ENCODE measurements around the gene HTRA1.
A peak's percentile ranks its signal among the peaks of the same experiment; 100 is the strongest.

HTRA1 gene

DNA sequence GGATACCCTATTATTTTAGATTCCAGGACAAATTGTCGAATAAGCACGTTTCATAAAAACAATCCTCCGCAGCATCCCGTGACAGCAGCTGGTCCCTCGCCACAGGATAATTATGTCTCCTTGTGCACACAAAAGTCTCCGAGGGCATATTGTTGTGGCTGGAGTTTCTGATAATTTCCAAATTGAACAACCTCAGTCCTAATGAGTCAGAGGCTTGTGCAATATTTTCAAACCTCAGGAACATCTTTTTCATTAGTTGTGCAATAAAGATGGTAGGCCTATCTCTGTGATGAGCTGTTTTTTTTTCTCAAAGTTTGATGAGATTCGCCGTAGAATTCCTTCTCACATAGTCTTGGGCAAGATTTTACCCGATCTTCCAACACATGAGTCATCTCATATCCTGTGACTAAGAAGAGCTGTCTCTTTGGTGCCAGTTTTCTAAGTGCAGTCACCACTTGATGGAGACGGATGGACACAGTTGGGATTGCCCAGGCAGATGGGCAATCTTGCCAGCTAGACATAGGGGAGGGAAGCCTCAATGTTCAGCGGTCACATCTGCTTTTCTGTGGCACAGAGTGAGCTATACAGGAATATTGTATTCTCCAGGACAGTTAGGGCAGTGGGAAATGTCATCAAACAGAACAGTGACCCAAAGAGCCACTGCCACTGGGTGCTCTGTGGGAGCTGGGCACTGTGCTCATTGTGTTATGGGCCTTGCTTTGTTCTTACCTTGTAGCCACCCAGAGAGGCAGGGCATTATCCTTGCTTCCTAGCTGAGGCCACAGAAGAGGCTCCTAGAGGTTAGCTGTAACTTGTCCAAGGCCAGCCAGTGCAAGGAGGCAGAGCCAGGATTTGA is 7.8 kb downstream of the HTRA1 start:
- no peak overlapping the region for H3K4me3 ChIP-seq (ENCODE audit: low read depth, low read length)
- H4K12ac ChIP-seq (ENCODE audit: low read depth, low read length), result no peak overlapping the region
- H4K8ac ChIP-seq (ENCODE audit: low read depth, low read length), result no peak overlapping the region
- H3K36me3 ChIP-seq (ENCODE audit: control insufficient read depth in 1 of 2, insufficient read depth in 2 of 2, low read length in 2 of 2), result peaks cover 0 to 3% of the 10 kb centered on the region in 2 experiments
- no peak overlapping the region for H3K18ac ChIP-seq (ENCODE audit: low read length)
- no peaks in the 10 kb centered on the region for H3K79me2 ChIP-seq (ENCODE audit: control insufficient read depth, insufficient read depth, low read length, poor library complexity)
- no peaks in the 10 kb centered on the region for H3K9me3 ChIP-seq (ENCODE audit: insufficient read depth, low read depth, low read length)
- peaks cover 2% of the 10 kb centered on the region for H3K79me1 ChIP-seq (ENCODE audit: low read length)
- DNase-seq, result peak; percentile 69 to 96
- no peaks in the 10 kb centered on the region for H3K27me3 ChIP-seq (ENCODE audit: insufficient read depth, low read length)
- no peak overlapping the region for H2BK120ac ChIP-seq (ENCODE audit: insufficient read depth, low read length, poor library complexity)
- no peak overlapping the region for H3K27ac ChIP-seq (ENCODE audit: low read depth, low read length)
- no peak overlapping the region for H2AK5ac ChIP-seq (ENCODE audit: low read length)
- no peak overlapping the region for H3K4ac ChIP-seq (ENCODE audit: low read depth, low read length)
- H3K4me2 ChIP-seq (ENCODE audit: low read length), result no peak overlapping the region
- peaks cover 3 to 6% of the 10 kb centered on the region in 2 experiments for H3K4me1 ChIP-seq (ENCODE audit: control insufficient read depth in 1 of 2, insufficient read depth in 2 of 2, low read length in 2 of 2)
- H3K23ac ChIP-seq (ENCODE audit: low read length), result no peak overlapping the region
- WGBS (ENCODE audit: extremely low coverage, insufficient coverage, insufficient read length), result no CpG with 5 or more reads among the region's 11 CpGs
- no peak overlapping the region for H2BK12ac ChIP-seq (ENCODE audit: low read length)
- H2BK5ac ChIP-seq (ENCODE audit: low read depth, low read length, poor library complexity), result no peak overlapping the region
- no peak overlapping the region for H3K14ac ChIP-seq (ENCODE audit: low read length)
- H2AFZ ChIP-seq (ENCODE audit: insufficient read depth, low read length, poor library complexity), result no peak overlapping the region
- no peak overlapping the region for H3K9ac ChIP-seq (ENCODE audit: low read length)
- H4K91ac ChIP-seq (ENCODE audit: low read depth, low read length), result no peak overlapping the region

- H3K23ac ChIP-seq (ENCODE audit: low read length), result no peak overlapping the region
- H4K8ac ChIP-seq (ENCODE audit: low read depth, low read length), result no peak overlapping the region
- H3K36me3 ChIP-seq (ENCODE audit: control insufficient read depth in 1 of 2, insufficient read depth in 2 of 2, low read length in 2 of 2), result peaks cover 0 to 3% of the 10 kb centered on the region in 2 experiments
- H3K4ac ChIP-seq (ENCODE audit: low read depth, low read length), result no peak overlapping the region
- H3K18ac ChIP-seq (ENCODE audit: low read length), result no peak overlapping the region
- no peak overlapping the region for H2BK5ac ChIP-seq (ENCODE audit: low read depth, low read length, poor library complexity)
- no peaks in the 10 kb centered on the region for H3K79me2 ChIP-seq (ENCODE audit: control insufficient read depth, insufficient read depth, low read length, poor library complexity)
- H3K14ac ChIP-seq (ENCODE audit: low read length), result no peak overlapping the region
- H4K12ac ChIP-seq (ENCODE audit: low read depth, low read length), result no peak overlapping the region
- peaks cover 5% of the 10 kb centered on the region for H3K79me1 ChIP-seq (ENCODE audit: low read length)
- no peak overlapping the region for H2AK5ac ChIP-seq (ENCODE audit: low read length)
- no peak overlapping the region for H2BK12ac ChIP-seq (ENCODE audit: low read length)
- H2AFZ ChIP-seq (ENCODE audit: insufficient read depth, low read length, poor library complexity), result no peak overlapping the region
- WGBS (ENCODE audit: extremely low coverage, insufficient coverage, insufficient read length), result no CpG with 5 or more reads among the region's 4 CpGs
- H3K4me2 ChIP-seq (ENCODE audit: low read length), result no peak overlapping the region
- no peak for DNase-seq
- no peaks in the 10 kb centered on the region for H3K9me3 ChIP-seq (ENCODE audit: insufficient read depth, low read depth, low read length)
- no peak overlapping the region for H2BK120ac ChIP-seq (ENCODE audit: insufficient read depth, low read length, poor library complexity)
- no peak overlapping the region for H3K4me3 ChIP-seq (ENCODE audit: low read depth, low read length)
- H3K4me1 ChIP-seq (ENCODE audit: control insufficient read depth in 1 of 2, insufficient read depth in 2 of 2, low read length in 2 of 2), result peaks cover 6 to 8% of the 10 kb centered on the region in 2 experiments
- H3K27me3 ChIP-seq (ENCODE audit: insufficient read depth, low read length), result no peaks in the 10 kb centered on the region
- no peak overlapping the region for H4K91ac ChIP-seq (ENCODE audit: low read depth, low read length)
- H3K9ac ChIP-seq (ENCODE audit: low read length), result no peak overlapping the region
- no peak overlapping the region for H3K27ac ChIP-seq (ENCODE audit: low read depth, low read length)
Measured at GRCh38 chr10:122469848-122470247, 8.5 kb downstream of the HTRA1 start.

GRCh38 chr10:122471531-122472177 is 10.3 kb downstream of the HTRA1 start:
- H2BK120ac ChIP-seq (ENCODE audit: insufficient read depth, low read length, poor library complexity), result no peak overlapping the region
- no peak overlapping the region for H3K23ac ChIP-seq (ENCODE audit: low read length)
- H3K36me3 ChIP-seq (ENCODE audit: control insufficient read depth in 1 of 2, insufficient read depth in 2 of 2, low read length in 2 of 2), result no peaks in the 10 kb centered on the region
- no peak overlapping the region for H4K91ac ChIP-seq (ENCODE audit: low read depth, low read length)
- H3K14ac ChIP-seq (ENCODE audit: low read length), result no peak overlapping the region
- no peak overlapping the region for H3K27ac ChIP-seq (ENCODE audit: low read depth, low read length)
- H3K27me3 ChIP-seq (ENCODE audit: insufficient read depth, low read length), result no peaks in the 10 kb centered on the region
- H2BK12ac ChIP-seq (ENCODE audit: low read length), result no peak overlapping the region
- H2BK5ac ChIP-seq (ENCODE audit: low read depth, low read length, poor library complexity), result peak overlapping the region; percentile 31
- H4K12ac ChIP-seq (ENCODE audit: low read depth, low read length), result no peak overlapping the region
- no peak overlapping the region for H2AFZ ChIP-seq (ENCODE audit: insufficient read depth, low read length, poor library complexity)
- H3K4me3 ChIP-seq (ENCODE audit: low read depth, low read length), result no peak overlapping the region
- no peak overlapping the region for H3K4me2 ChIP-seq (ENCODE audit: low read length)
- no peak for DNase-seq
- H3K4ac ChIP-seq (ENCODE audit: low read depth, low read length), result no peak overlapping the region
- H3K4me1 ChIP-seq (ENCODE audit: control insufficient read depth in 1 of 2, insufficient read depth in 2 of 2, low read length in 2 of 2), result peaks cover 18 to 20% of the 10 kb centered on the region in 2 experiments
- no peak overlapping the region for H3K9ac ChIP-seq (ENCODE audit: low read length)
- H4K8ac ChIP-seq (ENCODE audit: low read depth, low read length), result no peak overlapping the region
- H3K18ac ChIP-seq (ENCODE audit: low read length), result peak overlapping the region; percentile 54
- peaks cover 17% of the 10 kb centered on the region for H3K79me1 ChIP-seq (ENCODE audit: low read length)
- H2AK5ac ChIP-seq (ENCODE audit: low read length), result no peak overlapping the region
- H3K79me2 ChIP-seq (ENCODE audit: control insufficient read depth, insufficient read depth, low read length, poor library complexity), result no peaks in the 10 kb centered on the region
- WGBS (ENCODE audit: extremely low coverage, insufficient coverage, insufficient read length), result no CpG with 5 or more reads among the region's 4 CpGs
- no peaks in the 10 kb centered on the region for H3K9me3 ChIP-seq (ENCODE audit: insufficient read depth, low read depth, low read length)

- no peak overlapping the region for H2BK5ac ChIP-seq (ENCODE audit: low read depth, low read length, poor library complexity)
- H3K79me2 ChIP-seq (ENCODE audit: control insufficient read depth, insufficient read depth, low read length, poor library complexity), result no peaks in the 10 kb centered on the region
- H3K4me1 ChIP-seq (ENCODE audit: control insufficient read depth in 1 of 2, insufficient read depth in 2 of 2, low read length in 2 of 2), result peaks cover 23 to 29% of the 10 kb centered on the region in 2 experiments
- peak overlapping the region; percentile 8 for H2BK120ac ChIP-seq (ENCODE audit: insufficient read depth, low read length, poor library complexity)
- no CpG with 5 or more reads among the region's 8 CpGs for WGBS (ENCODE audit: extremely low coverage, insufficient coverage, insufficient read length)
- no peaks in the 10 kb centered on the region for H3K27me3 ChIP-seq (ENCODE audit: insufficient read depth, low read length)
- H3K4me2 ChIP-seq (ENCODE audit: low read length), result no peak overlapping the region
- H3K4me3 ChIP-seq (ENCODE audit: low read depth, low read length), result no peak overlapping the region
- H3K18ac ChIP-seq (ENCODE audit: low read length), result no peak overlapping the region
- DNase-seq, result no peak
- H4K8ac ChIP-seq (ENCODE audit: low read depth, low read length), result no peak overlapping the region
- peak overlapping the region; percentile 23 for H2AK5ac ChIP-seq (ENCODE audit: low read length)
- no peak overlapping the region for H2AFZ ChIP-seq (ENCODE audit: insufficient read depth, low read length, poor library complexity)
- H3K23ac ChIP-seq (ENCODE audit: low read length), result no peak overlapping the region
- no peak overlapping the region for H2BK12ac ChIP-seq (ENCODE audit: low read length)
- no peak overlapping the region for H3K9ac ChIP-seq (ENCODE audit: low read length)
- no peak overlapping the region for H3K14ac ChIP-seq (ENCODE audit: low read length)
- no peaks in the 10 kb centered on the region for H3K36me3 ChIP-seq (ENCODE audit: control insufficient read depth in 1 of 2, insufficient read depth in 2 of 2, low read length in 2 of 2)
- no peak overlapping the region for H3K27ac ChIP-seq (ENCODE audit: low read depth, low read length)
- peaks cover 22% of the 10 kb centered on the region for H3K79me1 ChIP-seq (ENCODE audit: low read length)
- H3K9me3 ChIP-seq (ENCODE audit: insufficient read depth, low read depth, low read length), result no peaks in the 10 kb centered on the region
- H3K4ac ChIP-seq (ENCODE audit: low read depth, low read length), result no peak overlapping the region
- peak overlapping the region; percentile 53 for H4K91ac ChIP-seq (ENCODE audit: low read depth, low read length)
- no peak overlapping the region for H4K12ac ChIP-seq (ENCODE audit: low read depth, low read length)
Measured at GRCh38 chr10:122473116-122473515, 11.8 kb downstream of the HTRA1 start.

Data from trophoblast cell (in vitro differentiated cells and primary cell).